IMR-90 (cell line): ENCODE data around the gene SURF4. TPM values are rescaled to one million over a fixed set of nuclear protein-coding genes. Genes with fewer than 3 reads are reported as not detected.

Experiments
- ATAC-seq: fragments of 200-7000 bp; cut with Tn5 transposase; 2 replicates; pipeline ENCODE4 v1.9.1; 2020; ENCODE audit warnings: low read depth, mild to moderate bottlenecking, moderate library complexity
- BruUV-seq: library from RNA; stranded (reverse); fragments of 400-500 nt; replicated peaks from 2 replicates; lab custom pipeline; 2021; lab: Mats Ljungman, UMichigan
- CTCF ChIA-PET: fragments of 300-600 bp; formaldehyde crosslinking; extraction: SDS; loops from one replicate; lab custom pipeline; 2021; ENCODE audit warnings: antibody characterized with exemption; lab: Yijun Ruan, JAX
- POLR2A ChIA-PET: fragments of 300-600 bp; sonication (Branson Sonifier 250); formaldehyde crosslinking; loops from one replicate; lab custom pipeline; 2022; ENCODE audit warnings: antibody characterized with exemption; ENCODE audit not compliant: unreplicated experiment; lab: Charles Lee
- DNase-seq: peaks from one replicate; pipeline ENCODE4 v3.0.0; 2013
- H2AFZ ChIP-seq: replicated peaks from 2 replicates; pipeline ENCODE3; 2013; ENCODE audit warnings: low read length, mild to moderate bottlenecking; ENCODE audit not compliant: poor library complexity
- H2AK5ac ChIP-seq: 2 replicates; pipeline ENCODE4 v1.6.1; 2013; ENCODE audit warnings: low read depth, low read length, inconsistent platforms
- H2AK9ac ChIP-seq: replicated peaks from 2 replicates; pipeline ENCODE3; 2013; ENCODE audit warnings: mild to moderate bottlenecking, low read depth, low read length, moderate library complexity; ENCODE audit not compliant: poor library complexity
- H2BK120ac ChIP-seq: 2 replicates; pipeline ENCODE4 v1.6.1; 2013; ENCODE audit warnings: low read depth, low read length, inconsistent platforms
- H2BK15ac ChIP-seq: 3 replicates; pipeline ENCODE4 v1.6.1; 2013; ENCODE audit warnings: low read depth, low read length, inconsistent platforms
- H2BK20ac ChIP-seq: 2 replicates; pipeline ENCODE4 v1.6.1; 2013; ENCODE audit warnings: low read depth, mild to moderate bottlenecking, inconsistent platforms, low read length, moderate library complexity
- H2BK5ac ChIP-seq: 2 replicates; pipeline ENCODE4 v1.6.1; 2013; ENCODE audit warnings: mild to moderate bottlenecking, low read depth, low read length, inconsistent platforms; ENCODE audit not compliant: poor library complexity, severe bottlenecking
- H3K14ac ChIP-seq: replicated peaks from 2 replicates; pipeline ENCODE4 v1.6.1; 2013; ENCODE audit warnings: low read depth, low read length, inconsistent platforms
- H3K18ac ChIP-seq: 2 replicates; pipeline ENCODE4 v1.6.1; 2013; ENCODE audit warnings: low read depth, low read length, control low read depth
- H3K23ac ChIP-seq: 2 replicates; pipeline ENCODE4 v1.6.1; 2013; ENCODE audit warnings: low read depth, low read length, inconsistent platforms
- H3K27ac ChIP-seq: 2 replicates; pipeline ENCODE4 v1.5.1; 2013; ENCODE audit warnings: mild to moderate bottlenecking, control low read depth, low read length; ENCODE audit not compliant: insufficient read depth
- H3K27me3 ChIP-seq: 2 replicates; pipeline ENCODE4 v1.6.1; 2013; ENCODE audit warnings: low read length; ENCODE audit not compliant: control insufficient read depth, insufficient read depth
- H3K36me3 ChIP-seq: 2 replicates; pipeline ENCODE4 v1.6.1; 2013; ENCODE audit warnings: low read length, mixed read lengths; ENCODE audit not compliant: control insufficient read depth, insufficient read depth
- H3K4ac ChIP-seq: 2 replicates; pipeline ENCODE4 v1.6.1; 2013; ENCODE audit warnings: low read depth, low read length, inconsistent platforms
- H3K4me1 ChIP-seq: 2 replicates; pipeline ENCODE4 v1.6.1; 2013; ENCODE audit warnings: low read length, mixed read lengths; ENCODE audit not compliant: control insufficient read depth, insufficient read depth
- H3K4me2 ChIP-seq: 2 replicates; pipeline ENCODE4 v1.6.1; 2013; ENCODE audit warnings: low read depth, mild to moderate bottlenecking, control low read depth, low read length, moderate library complexity
- H3K4me3 ChIP-seq: 2 replicates; pipeline ENCODE4 v1.5.1; 2013; ENCODE audit warnings: low read depth, mild to moderate bottlenecking, control low read depth, low read length, moderate library complexity; ENCODE audit not compliant: insufficient read depth
- H3K56ac ChIP-seq: 2 replicates; pipeline ENCODE4 v1.6.1; 2013; ENCODE audit warnings: low read length, inconsistent platforms; ENCODE audit not compliant: insufficient read depth; ENCODE audit errors: extremely low read depth
- H3K79me1 ChIP-seq, 2 experiments: 2 replicates each; pipeline ENCODE4 v1.6.1; 2013; ENCODE audit warnings: low read length in 2 of 2, inconsistent platforms in 1 of 2, low read depth in 1 of 2
- H3K9ac ChIP-seq: 2 replicates; pipeline ENCODE4 v1.6.1; 2013; ENCODE audit warnings: low read depth, low read length, control low read depth
- H3K9me1 ChIP-seq: 2 replicates; pipeline ENCODE4 v1.6.1; 2013; ENCODE audit warnings: low read length, inconsistent platforms; ENCODE audit not compliant: insufficient read depth
- H3K9me3 ChIP-seq: 2 replicates; pipeline ENCODE4 v1.6.1; 2013; ENCODE audit warnings: low read length; ENCODE audit not compliant: control insufficient read depth, insufficient read depth
- H4K20me1 ChIP-seq: 2 replicates; pipeline ENCODE4 v1.6.1; 2013; ENCODE audit warnings: low read length, inconsistent platforms; ENCODE audit not compliant: insufficient read depth
- H4K5ac ChIP-seq: 2 replicates; pipeline ENCODE4 v1.6.1; 2013; ENCODE audit warnings: mild to moderate bottlenecking, low read depth, low read length, control low read depth
- H4K8ac ChIP-seq, 2 experiments: 2 replicates each; pipeline ENCODE4 v1.6.1; 2013; ENCODE audit warnings: low read depth in 2 of 2, low read length in 2 of 2, control low read depth in 1 of 2, inconsistent platforms in 1 of 2
- H4K91ac ChIP-seq: 2 replicates; pipeline ENCODE4 v1.6.1; 2013; ENCODE audit warnings: low read depth, low read length, inconsistent platforms; ENCODE audit not compliant: insufficient read depth
- BHLHE40 ChIP-seq: fragments of 150-350 bp; IDR thresholded peaks from 2 replicates; pipeline ENCODE4 v1.6.1; 2016; ENCODE audit warnings: mild to moderate bottlenecking, low read depth, low read length
- CEBPB ChIP-seq: IDR thresholded peaks from 2 replicates; pipeline ENCODE4 v1.6.1; 2012; ENCODE audit warnings: low read depth, low read length, improper control_type of control experiment
- CHD1 ChIP-seq: IDR thresholded peaks from 2 replicates; pipeline ENCODE4 v1.6.1; 2012; ENCODE audit warnings: low read depth, low read length, improper control_type of control experiment
- FOS ChIP-seq: fragments of 150-350 bp; IDR thresholded peaks from 2 replicates; pipeline ENCODE4 v1.6.1; 2016; ENCODE audit warnings: low read depth, low read length
- MAFK ChIP-seq: IDR thresholded peaks from 2 replicates; pipeline ENCODE4 v1.6.1; 2012; ENCODE audit warnings: low read depth, low read length, improper control_type of control experiment
- MAZ ChIP-seq: IDR thresholded peaks from 2 replicates; pipeline ENCODE4 v1.6.1; 2012; ENCODE audit warnings: low read depth, mild to moderate bottlenecking, low read length, improper control_type of control experiment, moderate library complexity, borderline replicate concordance
- MXI1 ChIP-seq: IDR thresholded peaks from 2 replicates; pipeline ENCODE4 v1.6.1; 2012; ENCODE audit warnings: low read depth, mild to moderate bottlenecking, low read length, moderate library complexity, borderline replicate concordance
- NFE2L2 ChIP-seq: fragments of 150-350 bp; IDR thresholded peaks from 2 replicates; pipeline ENCODE4 v1.6.1; 2016; ENCODE audit warnings: low read depth, mild to moderate bottlenecking, low read length
- POLR2A ChIP-seq: IDR thresholded peaks from 2 replicates; pipeline ENCODE4 v1.6.1; 2012; ENCODE audit warnings: mild to moderate bottlenecking, low read depth, low read length
- RAD21 ChIP-seq: IDR thresholded peaks from 2 replicates; pipeline ENCODE4 v1.6.1; 2012; ENCODE audit warnings: low read length, improper control_type of control experiment
- RCOR1 ChIP-seq: IDR thresholded peaks from 2 replicates; pipeline ENCODE4 v1.6.1; 2012; ENCODE audit warnings: mild to moderate bottlenecking, low read length, improper control_type of control experiment; ENCODE audit not compliant: insufficient replicate concordance
- RFX5 ChIP-seq: IDR thresholded peaks from 2 replicates; pipeline ENCODE4 v1.8.0; 2012; ENCODE audit warnings: low read depth, mild to moderate bottlenecking, low read length, moderate library complexity
- SMC3 ChIP-seq: fragments of 150-350 bp; IDR thresholded peaks from 2 replicates; pipeline ENCODE4 v1.6.1; 2016; ENCODE audit warnings: low read depth, mild to moderate bottlenecking, antibody characterized with exemption, low read length, moderate library complexity
- WGBS, 2 experiments: methylation state at CpG; one replicate each; pipeline versions ENCODE4 v1.1.5 to v1.1.7; 2013; ENCODE audit warnings: missing lambda C conversion rate in 2 of 2; ENCODE audit not compliant: insufficient read length in 1 of 2; ENCODE audit errors: extremely low coverage in 2 of 2; 5-methylcytosine and 5-hydroxymethylcytosine counted together
- dilution Hi-C: fragments of 300-500 bp; cut with HindIII; formaldehyde crosslinking; loops from one replicate; pipeline ENCODE4 v1.14.3; 2018; ENCODE audit warnings: low sequenced_read_pairs; ENCODE audit not compliant: unreplicated experiment
- in situ Hi-C: fragments of 300-500 bp; cut with MboI; formaldehyde crosslinking; loops from 3 replicates; pipeline ENCODE4 v1.14.3; 2019; ENCODE audit warnings: low sequenced_read_pairs, inconsistent platforms, mixed read lengths
- intact Hi-C: fragments of 100-400 bp; cut with micrococcal nuclease; formaldehyde crosslinking; loops from 2 replicates; pipeline ENCODE4 v1.10.0; 2022
- polyA plus RNA-seq, 3 experiments: library from polyadenylated mRNA; depleted of rRNA; stranded (reverse); fragments of >200 nt; gene quantifications; 2 replicates each; pipeline ENCODE4 v1.2.3, GENCODE V29; 2012; ENCODE audit warnings: low replicate concordance in 1 of 3
- total RNA-seq: library from RNA; depleted of rRNA; stranded (reverse); fragments of >200 nt; gene quantifications from 2 replicates; pipeline ENCODE4 v1.2.3, GENCODE V29; 2012
- TF ChIP-seq, protein P1 (sequence below): fragments of 150-350 bp; IDR thresholded peaks from 2 replicates; pipeline ENCODE4 v1.6.1; 2017; ENCODE audit warnings: mild to moderate bottlenecking, antibody characterized with exemption, low read length, low read depth
- TF ChIP-seq, protein P2 (sequence below): conservative IDR thresholded peaks from 2 replicates; pipeline ENCODE4 v1.5.1; 2012; ENCODE audit warnings: mild to moderate bottlenecking, low read depth, low read length, improper control_type of control experiment
- TF ChIP-seq, protein P3 (sequence below): fragments of 150-350 bp; IDR thresholded peaks from 2 replicates; pipeline ENCODE4 v1.6.1; 2016; ENCODE audit warnings: low read depth, mild to moderate bottlenecking, low read length, moderate library complexity, borderline replicate concordance

SURF4 gene
- total and polyA plus RNA-seq, 2 of the 4 experiments (the other 2 are of a cell fraction): 307 to 532 TPM

DNA sequence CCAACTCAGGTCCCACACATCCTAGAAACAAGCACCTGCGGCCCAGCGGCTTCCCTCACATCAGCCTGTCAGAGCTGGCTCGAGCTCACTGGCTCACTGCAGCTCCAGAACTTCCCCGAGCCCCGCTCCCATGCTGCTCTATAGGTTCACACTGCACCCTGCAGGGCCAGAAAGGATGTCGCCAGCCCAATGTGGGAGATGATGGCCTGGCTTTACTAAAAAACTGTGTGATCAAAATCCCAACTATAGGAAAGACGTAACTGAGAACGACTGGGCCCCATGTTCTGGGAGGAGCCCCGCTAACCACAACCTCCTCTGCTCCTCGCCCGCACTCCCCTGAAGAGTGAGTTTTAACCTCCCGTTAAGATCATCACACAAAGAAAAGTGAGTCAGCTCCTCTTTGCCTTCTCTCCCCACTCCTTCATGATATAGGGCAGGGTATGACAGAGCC, 4.6 kb downstream of the SURF4 start:
- no peak overlapping the region for H3K14ac ChIP-seq
- H2BK5ac ChIP-seq: no peak overlapping the region
- H3K23ac ChIP-seq: no peak overlapping the region
- in situ Hi-C loops: no loop called here
- intact Hi-C loops: no loop called here
- H3K27me3 ChIP-seq: no peaks in the 10 kb centered on the region
- no peak overlapping the region for H2BK120ac ChIP-seq
- ATAC-seq: no peak
- H2AK9ac ChIP-seq: no peak overlapping the region
- peaks cover 32% of the 10 kb centered on the region for H3K9me1 ChIP-seq
- H3K4me1 ChIP-seq: peaks cover 12% of the 10 kb centered on the region
- H3K18ac ChIP-seq: no peak overlapping the region
- H3K79me1 ChIP-seq: peaks cover 7 to 55% of the 10 kb centered on the region in 2 experiments
- peaks cover 61% of the 10 kb centered on the region for H3K36me3 ChIP-seq
- H3K56ac ChIP-seq: no peak overlapping the region
- H4K8ac ChIP-seq: no peak overlapping the region
- H3K9ac ChIP-seq: no peak overlapping the region
- ChIA-PET CTCF (no interaction called here), POLR2A (no interaction called here)
- no peak overlapping the region for H3K27ac ChIP-seq
- H2AFZ ChIP-seq: no peak overlapping the region
- BruUV-seq: no TSS peak
- no peak for DNase-seq
- H3K9me3 ChIP-seq: no peaks in the 10 kb centered on the region
- no peak overlapping the region for H4K5ac ChIP-seq
- H2AK5ac ChIP-seq: no peak overlapping the region
- no peak overlapping the region for H2BK15ac ChIP-seq
- peaks cover 90% of the 10 kb centered on the region for H4K20me1 ChIP-seq
- no peak overlapping the region for H2BK20ac ChIP-seq
- no peak for TF ChIP-seq FOS
- TF ChIP-seq POLR2A: no peak
- no peak for TF ChIP-seq RFX5
- no peak for TF ChIP-seq MXI1
- TF ChIP-seq CEBPB: no peak
- TF ChIP-seq, protein P1, sequence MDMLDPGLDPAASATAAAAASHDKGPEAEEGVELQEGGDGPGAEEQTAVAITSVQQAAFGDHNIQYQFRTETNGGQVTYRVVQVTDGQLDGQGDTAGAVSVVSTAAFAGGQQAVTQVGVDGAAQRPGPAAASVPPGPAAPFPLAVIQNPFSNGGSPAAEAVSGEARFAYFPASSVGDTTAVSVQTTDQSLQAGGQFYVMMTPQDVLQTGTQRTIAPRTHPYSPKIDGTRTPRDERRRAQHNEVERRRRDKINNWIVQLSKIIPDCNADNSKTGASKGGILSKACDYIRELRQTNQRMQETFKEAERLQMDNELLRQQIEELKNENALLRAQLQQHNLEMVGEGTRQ: no peak
- no peak for TF ChIP-seq NFE2L2
- TF ChIP-seq CHD1: no peak
- TF ChIP-seq, protein P2, sequence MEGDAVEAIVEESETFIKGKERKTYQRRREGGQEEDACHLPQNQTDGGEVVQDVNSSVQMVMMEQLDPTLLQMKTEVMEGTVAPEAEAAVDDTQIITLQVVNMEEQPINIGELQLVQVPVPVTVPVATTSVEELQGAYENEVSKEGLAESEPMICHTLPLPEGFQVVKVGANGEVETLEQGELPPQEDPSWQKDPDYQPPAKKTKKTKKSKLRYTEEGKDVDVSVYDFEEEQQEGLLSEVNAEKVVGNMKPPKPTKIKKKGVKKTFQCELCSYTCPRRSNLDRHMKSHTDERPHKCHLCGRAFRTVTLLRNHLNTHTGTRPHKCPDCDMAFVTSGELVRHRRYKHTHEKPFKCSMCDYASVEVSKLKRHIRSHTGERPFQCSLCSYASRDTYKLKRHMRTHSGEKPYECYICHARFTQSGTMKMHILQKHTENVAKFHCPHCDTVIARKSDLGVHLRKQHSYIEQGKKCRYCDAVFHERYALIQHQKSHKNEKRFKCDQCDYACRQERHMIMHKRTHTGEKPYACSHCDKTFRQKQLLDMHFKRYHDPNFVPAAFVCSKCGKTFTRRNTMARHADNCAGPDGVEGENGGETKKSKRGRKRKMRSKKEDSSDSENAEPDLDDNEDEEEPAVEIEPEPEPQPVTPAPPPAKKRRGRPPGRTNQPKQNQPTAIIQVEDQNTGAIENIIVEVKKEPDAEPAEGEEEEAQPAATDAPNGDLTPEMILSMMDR: no peak
- no peak for TF ChIP-seq MAFK
- TF ChIP-seq RCOR1: no peak
- no peak for TF ChIP-seq SMC3
- no peak for TF ChIP-seq RAD21
- TF ChIP-seq MAZ: no peak
- TF ChIP-seq BHLHE40: no peak
- TF ChIP-seq, protein P3, sequence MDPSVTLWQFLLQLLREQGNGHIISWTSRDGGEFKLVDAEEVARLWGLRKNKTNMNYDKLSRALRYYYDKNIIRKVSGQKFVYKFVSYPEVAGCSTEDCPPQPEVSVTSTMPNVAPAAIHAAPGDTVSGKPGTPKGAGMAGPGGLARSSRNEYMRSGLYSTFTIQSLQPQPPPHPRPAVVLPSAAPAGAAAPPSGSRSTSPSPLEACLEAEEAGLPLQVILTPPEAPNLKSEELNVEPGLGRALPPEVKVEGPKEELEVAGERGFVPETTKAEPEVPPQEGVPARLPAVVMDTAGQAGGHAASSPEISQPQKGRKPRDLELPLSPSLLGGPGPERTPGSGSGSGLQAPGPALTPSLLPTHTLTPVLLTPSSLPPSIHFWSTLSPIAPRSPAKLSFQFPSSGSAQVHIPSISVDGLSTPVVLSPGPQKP: no peak
- no peak overlapping the region for H3K4me3 ChIP-seq
- H4K91ac ChIP-seq: no peak overlapping the region
- dilution Hi-C loops: no loop called here
- H3K4me2 ChIP-seq: peak overlapping the region; percentile 9; the same call in 1 of the 2 replicates
- 83% methylated on average over 3 of the region's 12 CpGs; no CpG with 5 or more reads in 1 of the 2 experiments for WGBS, 2 experiments
- H3K4ac ChIP-seq: no peak overlapping the region
